ENCODE measurements around the gene ATP6V1A.
A peak's percentile ranks its signal among the peaks of the same experiment; 100 is the strongest.

ATP6V1A gene

DNA sequence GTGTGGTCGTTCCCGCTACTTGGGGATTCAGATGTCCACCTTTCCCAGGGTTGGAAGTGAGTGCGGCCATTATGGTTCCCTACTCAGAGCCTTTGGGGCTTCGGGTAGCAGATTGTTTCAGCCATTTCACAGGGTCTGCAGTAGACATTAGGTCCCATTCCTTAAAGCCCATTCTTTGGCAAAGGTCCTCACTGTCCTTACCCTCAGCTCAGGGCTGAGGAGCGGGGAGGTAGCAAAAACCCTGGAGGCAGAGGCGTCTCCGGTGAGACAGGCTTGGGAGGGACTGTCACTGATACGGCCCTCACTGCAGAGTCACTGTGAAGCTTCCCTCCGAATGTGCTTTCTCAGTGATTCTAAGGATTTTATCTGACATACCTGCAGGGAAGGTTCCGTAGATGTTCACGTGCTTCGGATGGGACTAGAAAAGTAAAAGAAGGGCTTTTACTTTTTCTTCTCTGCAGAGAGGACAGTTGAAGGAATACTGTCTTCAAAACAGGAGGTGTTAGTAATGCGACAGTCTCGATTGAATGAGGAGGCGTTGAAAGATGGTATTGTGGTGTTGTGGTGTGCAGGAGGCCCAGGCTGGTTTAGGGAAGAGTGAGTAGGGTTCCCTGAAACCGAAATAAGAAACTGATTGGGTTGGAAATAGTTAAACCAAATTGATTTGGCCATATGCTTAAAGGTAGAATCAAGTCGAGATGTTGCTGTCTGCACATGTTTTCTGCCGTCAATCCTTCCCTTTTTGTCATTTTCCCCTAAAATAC lies 630 bp downstream of the ATP6V1A start:
- DNase-seq (ENCODE audit: low read depth in 2 of 2): peak; percentile 19 to 34

DNA sequence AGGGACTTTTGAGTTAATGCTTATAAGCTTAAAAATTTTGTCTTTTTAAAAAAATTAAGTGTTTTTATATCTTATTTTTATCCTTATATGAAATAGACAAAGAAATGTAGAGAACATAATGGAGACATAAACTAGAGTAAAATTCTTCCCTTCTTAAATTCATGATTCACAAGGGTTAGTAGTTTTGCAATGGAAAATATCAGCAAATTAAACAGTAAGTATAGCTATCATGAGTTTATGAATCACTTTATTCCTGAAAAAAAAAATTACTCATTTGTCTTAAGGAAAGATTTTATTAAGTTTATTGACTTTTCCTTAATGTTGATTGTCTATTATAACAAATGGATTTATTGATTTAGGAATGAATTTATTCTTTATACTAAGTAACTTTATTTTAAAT lies 4.3 kb downstream of the ATP6V1A start:
- DNase-seq (ENCODE audit: low read depth in 2 of 2): no peak

DNA sequence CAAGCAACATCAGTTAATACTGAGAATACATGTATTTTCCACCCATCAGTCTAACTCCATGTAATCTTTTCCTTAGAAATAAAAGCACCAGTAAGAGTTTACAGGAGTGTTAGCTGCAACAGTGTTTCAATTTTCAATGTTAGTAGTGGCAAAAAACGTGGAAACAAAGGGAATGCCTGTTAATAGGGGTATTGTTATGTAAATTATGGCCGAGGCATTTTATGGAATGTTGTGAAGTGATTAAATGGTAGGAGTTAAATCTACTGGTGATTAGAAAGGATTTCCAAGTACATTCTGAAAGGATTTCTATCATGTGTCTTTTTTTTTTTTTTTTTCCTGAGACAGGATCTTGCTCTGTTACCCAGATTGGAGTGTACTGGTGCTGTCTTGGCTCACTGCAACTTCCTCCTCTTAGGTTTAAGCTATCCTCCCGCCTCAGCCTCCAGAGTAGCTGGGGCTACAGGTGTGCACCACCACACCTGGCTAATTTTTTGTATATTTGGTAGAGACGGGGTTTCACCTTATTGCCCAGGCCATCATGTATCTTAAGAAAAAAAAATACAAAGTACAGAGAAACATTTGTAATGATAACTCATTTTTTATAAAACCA lies 6.6 kb downstream of the ATP6V1A start:
- DNase-seq (ENCODE audit: low read depth in 2 of 2): no peak

DNA sequence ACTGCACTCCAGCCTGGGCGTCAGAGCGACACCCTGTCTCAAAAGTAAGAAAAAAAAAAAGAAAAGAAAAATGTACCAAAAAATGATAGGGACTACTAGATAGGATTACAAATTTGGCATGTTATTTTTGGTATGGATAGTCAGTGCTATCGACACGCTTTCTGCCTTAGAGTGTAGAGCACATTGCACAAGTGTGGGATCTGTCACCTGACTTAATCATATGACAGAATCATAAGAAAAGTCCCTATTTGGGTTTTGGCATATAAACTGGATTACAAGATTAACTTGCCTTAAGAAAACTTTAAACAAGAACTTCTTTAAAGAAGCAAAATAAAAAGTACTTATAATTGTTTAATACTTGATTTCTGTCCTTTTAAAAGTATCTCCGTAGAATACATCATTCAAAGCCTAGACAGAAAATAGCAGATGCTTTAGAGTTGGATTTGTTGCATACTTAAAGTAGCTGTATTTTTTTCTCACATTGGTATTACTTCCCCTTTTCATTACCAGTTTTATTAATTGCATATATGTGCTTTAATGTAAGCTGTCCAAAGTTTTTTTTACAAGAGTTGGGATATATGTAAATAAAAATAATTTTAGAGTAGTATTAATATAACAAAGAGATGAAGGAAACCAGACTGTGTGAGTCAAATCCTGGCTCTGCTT lies 7.8 kb downstream of the ATP6V1A start:
- no peak for DNase-seq (ENCODE audit: low read depth in 2 of 2)

DNA sequence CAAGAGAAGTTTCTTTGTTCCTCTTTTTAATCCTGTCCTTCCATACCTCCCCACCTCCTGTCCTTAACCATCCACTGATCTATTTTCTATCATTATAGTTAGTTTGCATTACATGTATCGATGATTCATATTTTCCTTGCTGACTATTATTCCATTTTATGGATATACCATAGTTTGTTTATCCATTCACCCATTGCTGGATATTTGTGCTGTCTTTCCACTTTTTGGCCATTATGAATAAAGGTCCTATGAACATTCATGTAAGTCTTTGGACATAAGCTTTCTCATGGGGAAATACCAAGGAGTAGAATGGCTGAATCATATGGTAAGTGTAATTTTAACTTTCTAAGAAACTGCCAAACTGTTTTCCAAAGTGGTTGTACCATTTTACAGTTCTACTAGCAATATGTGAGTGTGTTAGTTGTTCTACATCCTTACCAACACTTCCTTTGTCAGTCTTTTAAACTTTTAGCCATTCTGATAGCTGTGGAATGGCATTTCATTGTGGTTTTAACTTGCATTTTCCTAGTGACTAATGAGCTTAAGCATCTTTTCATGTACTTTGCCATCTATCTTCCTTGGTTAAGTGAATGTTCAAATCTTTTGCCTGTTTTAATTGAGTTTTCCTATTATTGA lies 11.7 kb downstream of the ATP6V1A start:
- DNase-seq (ENCODE audit: low read depth in 2 of 2): no peak

DNA sequence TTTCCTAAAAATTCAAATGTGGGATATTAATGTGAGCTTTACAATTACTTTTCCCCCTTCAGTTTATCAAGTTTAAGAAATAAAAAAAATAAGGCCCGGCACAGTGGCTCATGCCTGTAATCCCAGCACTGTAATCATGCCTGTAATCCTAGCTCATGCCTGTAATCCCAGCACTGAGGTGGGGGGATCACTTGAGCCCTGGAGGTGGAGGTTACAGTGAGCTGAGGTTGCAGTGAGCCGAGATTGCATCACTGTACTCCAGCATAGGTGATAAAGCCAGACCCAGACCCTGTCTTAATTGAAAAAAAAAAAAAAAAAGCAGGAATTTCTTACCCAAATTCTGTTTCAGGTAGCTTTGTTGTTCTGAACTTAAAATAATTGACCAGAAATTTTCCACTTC lies 17.9 kb downstream of the ATP6V1A start:
- no peak for DNase-seq (ENCODE audit: low read depth in 2 of 2)

DNA sequence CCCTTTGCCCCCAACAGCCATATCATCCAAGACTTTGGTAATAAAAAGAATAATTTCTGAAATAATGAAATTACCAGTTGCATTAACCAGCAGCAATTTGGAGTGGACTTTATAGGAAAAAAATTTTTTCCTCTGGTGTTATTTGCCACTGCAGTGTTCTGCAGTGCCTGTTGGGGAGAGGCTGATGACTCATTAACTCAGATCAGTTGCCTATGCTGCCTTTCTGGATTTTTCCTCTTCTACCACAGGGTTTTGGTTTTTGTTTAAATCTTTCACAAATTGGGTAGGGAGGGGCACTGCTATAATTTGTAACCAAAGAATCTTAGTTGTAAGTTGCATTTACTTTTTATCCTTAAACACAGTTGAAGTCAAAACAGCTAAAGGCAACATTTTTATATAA lies 22.7 kb downstream of the ATP6V1A start:
- DNase-seq (ENCODE audit: low read depth in 2 of 2): no peak

DNA sequence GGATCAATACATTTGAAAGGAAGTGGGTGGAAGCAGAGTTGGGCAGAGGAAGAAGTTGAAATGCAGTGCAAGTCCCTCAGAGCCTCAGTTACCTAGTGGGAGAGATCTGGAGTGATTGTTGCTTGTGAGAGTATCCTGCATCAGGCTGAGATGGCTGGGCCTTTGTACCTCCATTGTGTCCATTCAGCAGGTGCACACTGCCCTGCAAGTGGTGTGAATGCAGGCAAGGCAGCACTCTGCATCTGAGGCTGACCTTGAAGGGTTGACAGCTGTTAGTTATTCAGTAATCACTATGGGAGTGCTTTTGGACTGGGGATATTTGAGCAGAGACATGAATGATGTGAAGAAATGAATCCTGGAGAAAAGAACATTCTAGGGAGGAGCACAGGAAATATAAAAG lies 25.2 kb downstream of the ATP6V1A start:
- DNase-seq (ENCODE audit: low read depth in 2 of 2): no peak

DNA sequence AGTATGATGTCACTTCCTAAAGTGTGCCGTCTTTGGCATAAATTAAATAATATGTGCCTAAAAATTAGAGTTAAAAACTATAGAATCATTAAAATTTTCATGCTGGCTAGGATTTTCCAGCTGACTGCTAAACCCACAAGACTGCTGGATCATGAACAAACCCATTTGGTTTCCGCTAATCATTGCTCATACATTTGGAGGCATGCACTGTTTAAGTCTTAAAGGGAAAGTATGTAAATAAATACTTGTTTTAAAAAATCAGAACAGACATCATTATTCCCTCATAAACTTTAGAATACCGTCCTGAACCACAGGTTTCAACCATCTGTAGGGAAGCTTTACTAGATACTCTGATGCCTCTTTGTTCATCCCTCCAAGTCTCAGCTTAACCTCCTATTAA lies 26.5 kb downstream of the ATP6V1A start:
- no peak for DNase-seq (ENCODE audit: low read depth in 2 of 2)

DNA sequence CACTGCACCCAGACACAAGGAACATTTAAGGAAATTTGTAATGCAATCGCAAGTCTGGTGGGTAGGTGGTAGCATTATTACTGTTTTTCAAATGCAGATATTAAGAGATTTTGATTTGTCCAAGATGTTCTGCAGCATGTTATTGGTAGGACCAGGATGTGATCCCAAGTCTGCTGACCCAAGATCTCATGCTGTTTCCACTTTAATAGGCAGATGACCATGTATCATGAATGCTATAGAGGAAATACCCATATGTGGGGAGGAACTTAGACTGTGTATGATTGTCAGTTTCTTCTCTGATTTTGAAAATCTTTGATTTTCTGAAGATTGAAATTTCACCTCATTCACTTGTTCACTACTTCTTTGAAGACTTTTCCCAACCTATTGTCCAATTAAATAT lies 28.7 kb downstream of the ATP6V1A start:
- DNase-seq (ENCODE audit: low read depth in 2 of 2): no peak

DNA sequence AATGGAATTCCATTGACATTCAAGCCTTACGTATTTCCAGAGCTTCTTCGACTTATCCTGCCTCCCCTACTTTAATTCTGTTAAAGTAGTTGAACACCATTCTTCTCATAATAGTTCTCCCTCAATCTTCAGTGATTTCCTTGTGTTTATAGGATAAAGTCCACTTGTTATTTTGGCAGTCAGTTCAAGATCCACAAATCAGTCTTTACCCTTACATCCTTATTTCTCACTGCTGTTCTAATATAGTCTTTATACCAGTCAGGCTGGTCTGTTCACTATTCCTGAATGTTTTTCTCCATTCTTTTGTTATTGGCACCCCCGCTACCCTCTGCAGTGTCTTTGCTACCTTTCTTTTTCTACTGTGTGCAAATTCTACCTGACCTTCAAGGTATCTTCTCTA lies 29.7 kb downstream of the ATP6V1A start:
- DNase-seq (ENCODE audit: low read depth in 2 of 2): no peak

DNA sequence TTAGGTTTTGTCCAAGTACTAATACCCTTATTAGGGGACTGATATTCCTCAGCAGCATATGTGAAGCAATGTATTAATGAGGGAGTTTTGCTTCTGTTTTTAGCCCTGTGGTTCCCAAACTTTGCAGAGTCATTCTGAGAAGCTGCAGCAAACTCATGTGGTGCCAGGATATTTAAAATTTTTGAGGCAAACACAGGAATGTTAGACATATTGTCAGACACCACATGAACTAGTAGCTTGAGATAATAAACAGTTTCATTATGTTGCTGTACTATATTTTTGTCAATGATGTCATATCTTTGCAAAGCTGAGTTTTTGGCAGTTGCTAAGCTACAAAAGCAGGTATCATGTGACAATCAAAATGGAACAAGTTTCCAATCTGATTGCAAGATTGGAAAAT lies 36.6 kb downstream of the ATP6V1A start:
- no peak for DNase-seq (ENCODE audit: low read depth in 2 of 2)

DNA sequence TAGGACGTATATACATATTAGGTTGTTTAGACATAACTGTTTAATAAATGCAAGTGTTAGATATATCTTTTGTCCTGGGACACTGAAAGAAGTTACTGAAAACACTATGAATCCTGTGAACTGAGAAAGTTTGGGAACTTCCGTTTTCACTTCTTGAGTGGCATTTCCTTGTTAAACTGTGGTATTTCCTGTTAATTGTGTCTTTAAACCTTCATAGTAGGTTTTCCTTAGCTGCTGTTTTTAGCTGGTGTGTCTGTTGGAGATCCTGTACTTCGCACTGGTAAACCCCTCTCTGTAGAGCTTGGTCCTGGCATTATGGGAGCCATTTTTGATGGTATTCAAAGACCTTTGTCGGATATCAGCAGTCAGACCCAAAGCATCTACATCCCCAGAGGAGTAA lies 37.1 kb downstream of the ATP6V1A start:
- no peak for DNase-seq (ENCODE audit: low read depth in 2 of 2)

DNA sequence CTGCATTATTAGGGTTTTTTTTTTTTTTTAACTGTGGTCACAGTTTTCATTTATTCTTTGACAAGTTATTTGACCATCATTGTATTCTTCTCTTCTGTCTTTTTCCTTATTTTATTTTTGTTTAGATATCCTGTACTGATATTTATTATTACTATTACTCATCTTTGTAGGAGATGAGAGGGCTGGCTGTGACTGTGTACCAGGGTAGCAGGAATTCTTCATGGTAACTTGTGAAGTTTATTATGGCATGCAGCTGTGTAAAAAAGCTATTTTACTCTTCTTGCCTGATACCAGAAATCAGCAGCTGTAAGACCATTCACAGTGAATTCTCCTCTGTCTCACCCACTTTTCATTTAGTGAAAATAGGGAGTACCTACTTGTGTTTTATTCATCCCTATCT lies 44.5 kb downstream of the ATP6V1A start:
- DNase-seq (ENCODE audit: low read depth in 2 of 2): no peak

DNA sequence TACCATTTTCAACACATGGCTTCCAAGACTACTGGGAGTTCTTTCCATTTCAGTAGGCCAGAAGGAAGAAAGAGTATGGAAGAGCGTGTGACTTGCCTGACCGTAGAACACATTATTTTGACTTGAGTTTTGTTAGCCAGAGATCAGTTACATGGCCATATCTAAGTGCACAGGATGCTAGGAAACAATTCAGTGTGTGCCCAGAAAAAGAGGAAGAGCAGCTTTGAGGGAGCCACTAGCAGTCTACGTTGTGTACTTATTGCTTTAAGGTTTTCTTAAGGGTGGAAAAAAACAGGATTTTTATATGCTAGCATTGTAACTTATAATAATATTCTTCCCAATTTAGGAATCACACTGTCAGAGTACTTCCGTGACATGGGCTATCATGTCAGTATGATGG lies 47.7 kb downstream of the ATP6V1A start:
- DNase-seq (ENCODE audit: low read depth in 2 of 2): no peak

DNA sequence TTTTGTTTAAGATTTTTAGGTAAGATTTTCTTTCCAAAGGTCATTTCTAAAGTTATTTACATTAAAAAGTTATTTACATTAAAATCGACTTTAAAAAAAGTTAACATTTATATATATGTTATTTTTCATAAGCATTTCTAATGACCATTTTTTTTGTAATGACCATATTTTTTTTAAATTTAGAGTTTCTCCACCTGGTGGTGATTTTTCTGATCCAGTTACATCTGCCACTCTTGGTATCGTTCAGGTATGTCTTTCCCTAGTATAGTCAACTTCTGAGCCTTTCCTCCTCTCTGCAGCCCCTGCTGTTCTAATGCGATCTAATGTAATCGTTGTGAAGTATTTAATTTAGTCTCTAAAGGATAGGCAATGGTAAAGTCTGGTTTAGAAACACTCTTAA lies 48.9 kb downstream of the ATP6V1A start:
- no peak for DNase-seq (ENCODE audit: low read depth in 2 of 2)

DNA sequence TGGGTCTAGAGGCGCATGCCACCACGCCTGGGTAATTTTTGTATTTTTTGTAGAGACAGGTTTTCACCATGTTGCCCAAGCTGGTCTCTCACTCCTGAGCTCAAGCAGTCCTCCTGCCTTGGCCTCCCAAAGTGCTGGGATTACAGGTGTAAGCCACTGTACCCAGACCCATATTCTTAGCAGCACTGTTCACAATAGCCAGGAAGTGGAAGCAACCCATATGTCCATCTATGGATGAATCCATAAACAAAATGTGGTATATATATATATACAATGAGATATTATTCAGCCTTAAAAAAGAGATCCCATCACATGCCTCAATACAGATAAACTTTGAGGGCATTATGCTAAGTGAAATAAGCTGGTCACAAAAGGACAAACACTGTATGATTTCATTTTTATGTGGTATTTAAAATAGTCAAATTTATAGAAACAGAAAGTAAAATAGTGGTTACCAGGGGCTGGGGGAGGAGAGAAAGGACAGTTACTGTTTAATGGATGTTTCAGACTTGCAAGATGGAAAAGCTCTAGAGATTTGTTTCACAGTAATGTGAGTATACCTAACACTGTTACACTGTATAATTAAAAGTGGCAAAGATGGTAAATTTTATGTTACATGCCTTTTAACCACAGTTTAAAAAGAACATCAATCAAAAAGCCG lies 56.1 kb downstream of the ATP6V1A start:
- no peak for DNase-seq (ENCODE audit: low read depth in 2 of 2)

DNA sequence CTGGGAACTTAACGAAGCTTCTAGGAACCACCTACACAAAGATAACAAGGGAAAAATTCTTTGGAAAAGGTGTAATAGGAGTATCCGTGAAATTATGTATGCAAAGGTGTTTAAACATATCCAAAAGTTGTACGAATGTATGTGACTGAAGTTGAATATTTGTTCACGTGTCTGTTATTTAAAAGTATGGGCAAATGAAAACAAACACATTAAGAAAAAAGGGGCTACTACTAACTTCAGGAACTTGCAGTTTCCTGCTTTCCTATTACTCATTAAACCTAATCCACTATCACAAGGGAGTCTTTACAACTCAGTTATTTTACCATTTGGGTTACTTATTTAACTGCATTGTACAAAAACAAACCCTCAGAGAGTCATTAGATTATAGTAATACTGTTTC lies 57.8 kb downstream of the ATP6V1A start:
- DNase-seq (ENCODE audit: low read depth in 2 of 2): no peak

DNA sequence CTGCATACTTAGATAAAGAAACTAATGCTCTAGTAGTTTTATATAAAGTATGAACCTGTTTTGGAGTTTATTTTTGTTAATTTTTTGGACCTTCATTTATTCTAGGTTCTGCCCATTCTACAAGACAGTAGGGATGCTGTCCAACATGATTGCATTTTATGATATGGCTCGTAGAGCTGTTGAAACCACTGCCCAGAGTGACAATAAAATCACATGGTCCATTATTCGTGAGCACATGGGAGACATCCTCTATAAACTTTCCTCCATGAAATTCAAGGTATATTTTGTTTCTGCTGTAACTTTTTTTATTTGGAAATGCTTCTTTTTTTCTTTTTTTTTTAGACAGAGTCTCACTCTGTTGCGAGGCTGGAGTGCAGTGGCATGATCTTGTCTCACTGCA lies 58.4 kb downstream of the ATP6V1A start:
- DNase-seq (ENCODE audit: low read depth in 2 of 2): no peak

DNA sequence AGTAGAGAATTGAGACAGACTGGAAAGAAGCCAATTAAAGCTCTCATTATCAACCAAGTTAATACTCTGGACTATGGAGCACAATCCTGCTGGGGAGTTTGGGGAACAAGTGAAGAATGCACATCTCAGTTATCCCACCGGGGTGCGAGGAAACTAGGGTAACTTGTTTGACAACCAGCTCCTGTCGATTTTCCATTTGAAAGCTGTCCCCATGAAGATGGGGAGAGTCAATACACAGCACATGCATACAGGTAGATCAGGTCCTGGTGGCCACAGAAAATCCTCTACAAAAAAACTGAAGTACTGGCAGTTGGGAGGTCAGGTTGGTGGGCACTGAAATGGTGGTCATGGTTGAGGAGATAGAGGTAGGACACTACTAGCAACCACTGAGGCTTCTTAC lies 66.0 kb downstream of the ATP6V1A start:
- DNase-seq (ENCODE audit: low read depth in 2 of 2): no peak

DNA sequence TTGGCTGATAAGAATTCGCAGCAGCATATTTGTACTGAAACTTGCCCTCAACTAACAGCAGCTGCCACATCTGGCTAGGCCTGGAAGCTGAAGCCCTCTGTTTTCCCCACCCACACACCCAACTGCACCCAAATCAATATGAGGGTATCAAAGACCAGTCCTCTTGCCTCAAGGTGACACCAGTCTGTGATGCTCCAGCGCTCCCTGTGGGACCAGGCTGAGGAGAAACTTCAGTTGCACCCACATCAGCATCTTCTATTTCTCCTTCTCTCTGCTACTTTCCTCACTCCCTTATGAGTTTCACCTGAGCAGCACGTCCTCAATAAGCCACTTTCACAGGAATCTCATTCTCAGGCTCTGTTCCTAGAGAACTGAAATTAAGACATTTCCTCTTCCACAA lies 73.0 kb downstream of the ATP6V1A start:
- no peak for DNase-seq (ENCODE audit: low read depth in 2 of 2)

DNA sequence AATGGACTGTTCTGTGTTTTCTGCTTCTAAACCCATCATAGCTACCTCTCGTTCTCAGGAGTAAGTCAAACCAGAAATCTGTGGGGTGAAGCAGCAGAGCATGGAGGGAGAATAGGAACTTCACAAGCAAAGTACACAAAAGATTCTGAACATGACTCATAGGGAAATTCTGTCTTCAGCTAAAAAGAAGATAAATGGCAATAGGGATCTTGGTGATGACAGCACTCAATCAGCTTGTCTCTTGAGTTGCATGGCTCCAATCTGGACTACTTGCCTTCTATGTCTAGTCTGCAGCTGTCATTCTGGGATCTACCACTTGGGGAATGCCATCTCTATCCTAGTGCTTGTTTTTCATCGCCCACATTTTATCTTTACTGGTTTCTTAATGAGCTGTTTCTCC lies 78.3 kb downstream of the ATP6V1A start:
- DNase-seq (ENCODE audit: low read depth in 2 of 2): no peak
